Natural killer cell (primary cell): ENCODE results near the gene RPL36A. TPM values are rescaled to one million over a fixed set of nuclear protein-coding genes. Genes with fewer than 3 reads are reported as not detected.

Experiments
- ATAC-seq, 3 donors: fragments of 150-1000 bp in 2 of 3; fragments of 200-7000 bp in 1 of 3; cut with Tn5 transposase; 1 replicate in 1 of 3; 2 replicates in 2 of 3; pipeline ENCODE4 v1.10.0; 2021; ENCODE audit warnings: mild to moderate bottlenecking in 2 of 3, moderate library complexity in 2 of 3
- DNase-seq, 2 donors: peaks; one replicate each; pipeline versions ENCODE4 v3.0.0 to v3.0.0-alpha.2; 2013 to 2021; ENCODE audit warnings: mixed read lengths in 1 of 2
- H3K27ac ChIP-seq: one replicate; pipeline ENCODE4 v1.5.1; 2013; ENCODE audit warnings: mild to moderate bottlenecking, low read length
- H3K27me3 ChIP-seq: one replicate; pipeline ENCODE4 v1.6.1; 2013; ENCODE audit warnings: low read length; ENCODE audit not compliant: control insufficient read depth, insufficient read depth
- H3K36me3 ChIP-seq: one replicate; pipeline ENCODE4 v1.6.1; 2013; ENCODE audit warnings: low read length; ENCODE audit not compliant: control insufficient read depth, insufficient read depth
- H3K4me1 ChIP-seq: one replicate; pipeline ENCODE4 v1.6.1; 2013; ENCODE audit warnings: low read length; ENCODE audit not compliant: control insufficient read depth, insufficient read depth
- H3K4me3 ChIP-seq: one replicate; pipeline ENCODE4 v1.5.1; 2013; ENCODE audit warnings: low read length
- H3K9me3 ChIP-seq: one replicate; pipeline ENCODE4 v1.6.1; 2013; ENCODE audit warnings: low read length; ENCODE audit not compliant: control insufficient read depth, insufficient read depth
- H3K27ac Mint-ChIP-seq, 2 donors: one replicate each; pipeline ENCODE4 v1.8.0; 2022; ENCODE audit warnings: mild to moderate bottlenecking in 2 of 2, mixed read lengths in 2 of 2, moderate library complexity in 1 of 2
- H3K27me3 Mint-ChIP-seq, 2 donors: one replicate each; pipeline ENCODE4 v1.8.0; 2022; ENCODE audit warnings: low read depth in 2 of 2, mixed read lengths in 2 of 2
- H3K36me3 Mint-ChIP-seq: one replicate; pipeline ENCODE4 v1.8.0; 2022; ENCODE audit warnings: mixed read lengths
- H3K4me1 Mint-ChIP-seq, 2 donors: one replicate each; pipeline ENCODE4 v1.8.0; 2022; ENCODE audit warnings: mixed read lengths in 2 of 2
- H3K4me3 Mint-ChIP-seq: one replicate; pipeline ENCODE4 v1.8.0; 2022; ENCODE audit warnings: mild to moderate bottlenecking, moderate library complexity, mixed read lengths
- H3K9me3 Mint-ChIP-seq, 2 donors: one replicate each; pipeline ENCODE4 v1.8.0; 2022; ENCODE audit warnings: mixed read lengths in 2 of 2
- WGBS: methylation state at CpG from one replicate; pipeline ENCODE4 v1.1.7; 2013; ENCODE audit warnings: missing lambda C conversion rate; ENCODE audit not compliant: insufficient coverage; 5-methylcytosine and 5-hydroxymethylcytosine counted together
- intact Hi-C: fragments of 100-400 bp; cut with micrococcal nuclease; formaldehyde crosslinking; loops from one replicate; pipeline ENCODE4 v1.14.2; 2022
- total RNA-seq, 4 donors: library from RNA; stranded (reverse); fragments of 120-200 nt in 1 of 4; gene quantifications; one replicate each; pipeline versions ENCODE4 v1.2.3 to v1.2.4, GENCODE V29; 2013 to 2022
- TF ChIP-seq, protein P1 (sequence below): fragments of 200-600 bp; IDR thresholded peaks from one replicate; pipeline ENCODE4 v1.8.0; 2022; ENCODE audit warnings: antibody characterized with exemption

Gene RPL36A
- total RNA-seq, 3 donors from 2014 or later (not counting 1 experiment from before 2014, with no cell fraction given) = 88.0 to 108 (median 91.5) TPM

DNA sequence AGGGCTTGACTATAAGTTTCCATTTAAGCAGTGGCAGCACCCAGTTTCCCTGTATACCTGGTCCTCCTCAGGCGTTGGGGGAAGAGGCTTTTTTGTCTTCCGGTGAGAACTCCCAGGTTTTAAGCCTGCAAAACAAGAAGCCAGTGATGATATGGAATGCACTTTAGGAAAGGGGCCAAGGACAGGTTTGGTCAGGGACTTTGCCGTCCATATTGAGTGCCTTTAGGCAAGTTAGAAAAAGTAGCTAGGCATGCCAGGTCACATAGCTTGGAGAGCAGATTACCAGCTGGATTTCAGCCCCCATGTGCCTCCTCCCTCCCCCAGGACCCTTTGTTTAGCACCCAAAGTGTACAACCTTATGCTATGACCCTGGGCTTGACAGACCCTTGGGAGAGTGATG is 28.7 kb upstream of the RPL36A start:
- no peak for ATAC-seq
- peaks cover 0 to 9% of the 10 kb centered on the region in 2 donors for H3K27me3 Mint-ChIP-seq
- no peaks in the 10 kb centered on the region for H3K4me1 ChIP-seq
- H3K4me3 ChIP-seq = no peak overlapping the region
- intact Hi-C loops = no loop called here
- H3K4me3 Mint-ChIP-seq = no peak overlapping the region
- WGBS = 93% methylated on average over 3 of the region's 3 CpGs
- H3K4me1 Mint-ChIP-seq = no peaks in the 10 kb centered on the region
- H3K36me3 ChIP-seq = no peaks in the 10 kb centered on the region
- TF ChIP-seq, protein P1, sequence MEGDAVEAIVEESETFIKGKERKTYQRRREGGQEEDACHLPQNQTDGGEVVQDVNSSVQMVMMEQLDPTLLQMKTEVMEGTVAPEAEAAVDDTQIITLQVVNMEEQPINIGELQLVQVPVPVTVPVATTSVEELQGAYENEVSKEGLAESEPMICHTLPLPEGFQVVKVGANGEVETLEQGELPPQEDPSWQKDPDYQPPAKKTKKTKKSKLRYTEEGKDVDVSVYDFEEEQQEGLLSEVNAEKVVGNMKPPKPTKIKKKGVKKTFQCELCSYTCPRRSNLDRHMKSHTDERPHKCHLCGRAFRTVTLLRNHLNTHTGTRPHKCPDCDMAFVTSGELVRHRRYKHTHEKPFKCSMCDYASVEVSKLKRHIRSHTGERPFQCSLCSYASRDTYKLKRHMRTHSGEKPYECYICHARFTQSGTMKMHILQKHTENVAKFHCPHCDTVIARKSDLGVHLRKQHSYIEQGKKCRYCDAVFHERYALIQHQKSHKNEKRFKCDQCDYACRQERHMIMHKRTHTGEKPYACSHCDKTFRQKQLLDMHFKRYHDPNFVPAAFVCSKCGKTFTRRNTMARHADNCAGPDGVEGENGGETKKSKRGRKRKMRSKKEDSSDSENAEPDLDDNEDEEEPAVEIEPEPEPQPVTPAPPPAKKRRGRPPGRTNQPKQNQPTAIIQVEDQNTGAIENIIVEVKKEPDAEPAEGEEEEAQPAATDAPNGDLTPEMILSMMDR = no peak
- H3K27ac Mint-ChIP-seq = no peak overlapping the region
- no peaks in the 10 kb centered on the region for H3K9me3 ChIP-seq
- no peaks in the 10 kb centered on the region for H3K9me3 Mint-ChIP-seq
- DNase-seq = no peak
- no peaks in the 10 kb centered on the region for H3K27me3 ChIP-seq
- no peaks in the 10 kb centered on the region for H3K36me3 Mint-ChIP-seq
- H3K27ac ChIP-seq = no peak overlapping the region

DNA sequence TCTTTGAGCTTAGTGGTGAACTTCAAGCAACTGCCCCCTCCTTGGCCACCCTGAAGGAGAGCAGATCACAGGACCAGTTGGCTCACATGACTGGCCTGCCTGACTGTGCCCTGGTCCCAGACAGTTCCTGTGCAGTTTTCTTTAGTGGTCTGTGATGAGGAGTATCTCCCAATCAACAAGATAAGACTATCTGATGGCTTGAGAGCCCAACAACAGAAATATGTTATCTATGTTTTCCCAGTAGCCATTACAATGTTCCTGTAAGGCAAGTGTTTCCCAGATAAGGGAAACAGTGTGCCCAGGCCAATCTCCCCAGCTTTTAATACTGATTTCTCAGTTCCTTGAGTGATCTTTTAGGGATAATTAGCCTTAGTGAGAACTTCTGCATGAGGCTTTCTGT is 28.1 kb upstream of the RPL36A start:
- Mint-ChIP-seq H3K27ac (no peak overlapping the region), H3K9me3 (no peaks in the 10 kb centered on the region), H3K27me3 (peaks cover 0 to 9% of the 10 kb centered on the region in 2 donors), H3K36me3 (no peaks in the 10 kb centered on the region), H3K4me3 (no peak overlapping the region), H3K4me1 (no peaks in the 10 kb centered on the region)
- no peaks in the 10 kb centered on the region for H3K36me3 ChIP-seq
- TF ChIP-seq, protein P1 = no peak
- intact Hi-C loops = no loop called here
- H3K9me3 ChIP-seq = no peaks in the 10 kb centered on the region
- no peak overlapping the region for H3K27ac ChIP-seq
- no peaks in the 10 kb centered on the region for H3K27me3 ChIP-seq
- no peaks in the 10 kb centered on the region for H3K4me1 ChIP-seq
- no peak overlapping the region for H3K4me3 ChIP-seq
- DNase-seq (no peak), ATAC-seq (no peak)

DNA sequence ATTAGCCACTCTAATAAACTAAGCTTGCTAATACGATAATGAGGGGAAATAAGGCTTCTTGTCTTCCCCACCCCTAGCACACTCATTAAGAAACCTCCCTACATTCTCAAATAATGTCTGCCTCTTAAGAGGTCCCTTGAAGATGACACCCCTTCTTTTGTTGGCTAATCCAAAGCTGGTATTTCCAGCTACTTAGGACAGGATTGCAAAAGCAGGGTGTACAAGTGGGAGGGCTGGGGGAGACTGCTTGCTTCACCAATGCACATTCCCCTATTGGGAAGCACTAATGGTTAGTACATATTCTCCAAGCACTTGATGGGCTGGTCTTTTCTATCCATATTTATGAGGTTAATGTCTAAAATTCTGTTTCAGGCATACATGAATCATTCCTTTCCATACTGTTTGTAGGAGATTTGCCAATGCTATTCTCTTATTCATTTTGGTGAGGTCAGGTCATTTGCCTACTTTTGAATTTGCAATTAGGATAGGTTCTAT is 25.5 kb upstream of the RPL36A start:
- 100% methylated on average over 1 of the region's 1 CpG for WGBS
- intact Hi-C loops = no loop called here
- Mint-ChIP-seq H3K36me3 (no peaks in the 10 kb centered on the region), H3K27ac (no peak overlapping the region), H3K4me1 (no peaks in the 10 kb centered on the region), H3K9me3 (no peaks in the 10 kb centered on the region), H3K27me3 (peaks cover 3 to 6% of the 10 kb centered on the region in 2 donors), H3K4me3 (no peak overlapping the region)
- Histone ChIP-seq H3K27ac (no peak overlapping the region), H3K4me1 (no peaks in the 10 kb centered on the region), H3K4me3 (no peak overlapping the region), H3K27me3 (no peaks in the 10 kb centered on the region), H3K9me3 (no peaks in the 10 kb centered on the region), H3K36me3 (no peaks in the 10 kb centered on the region)
- DNase-seq (no peak), ATAC-seq (no peak)
- TF ChIP-seq, protein P1 = no peak

DNA sequence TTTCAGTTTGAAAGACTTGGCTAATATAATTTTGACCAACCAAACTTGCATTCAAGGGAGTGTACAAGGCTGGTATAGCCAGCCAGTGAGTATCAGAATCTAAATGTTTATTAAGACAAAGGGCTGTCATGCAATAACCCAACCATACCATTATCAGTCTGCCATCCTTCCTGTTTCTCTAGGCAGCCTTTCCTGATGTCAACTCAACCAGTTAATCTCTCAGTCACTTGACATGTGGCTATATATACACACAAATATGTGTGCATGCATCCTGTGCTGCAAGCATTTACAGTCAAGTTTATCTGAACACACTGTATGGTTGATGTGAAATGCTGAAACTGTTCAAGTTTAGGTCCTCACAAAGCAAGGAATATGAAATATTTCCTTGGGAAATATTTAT is 22.0 kb upstream of the RPL36A start:
- Histone ChIP-seq H3K4me3 (no peak overlapping the region), H3K36me3 (no peaks in the 10 kb centered on the region), H3K9me3 (no peaks in the 10 kb centered on the region), H3K27me3 (no peaks in the 10 kb centered on the region), H3K27ac (no peak overlapping the region), H3K4me1 (no peaks in the 10 kb centered on the region)
- peaks cover 3 to 9% of the 10 kb centered on the region in 2 donors for H3K27me3 Mint-ChIP-seq
- no peaks in the 10 kb centered on the region for H3K4me1 Mint-ChIP-seq
- ATAC-seq = no peak
- no peaks in the 10 kb centered on the region for H3K9me3 Mint-ChIP-seq
- no peaks in the 10 kb centered on the region for H3K36me3 Mint-ChIP-seq
- DNase-seq = no peak
- intact Hi-C loops = no loop called here
- H3K27ac Mint-ChIP-seq = no peak overlapping the region
- H3K4me3 Mint-ChIP-seq = no peak overlapping the region
- TF ChIP-seq, protein P1 = no peak
